H9 (cell line): Measurements from ENCODE around the gene MAD1L1. TPM values are rescaled to one million over a fixed set of nuclear protein-coding genes. Genes with fewer than 3 reads are reported as not detected.

Experiments
- DNase-seq: peaks from one replicate; pipeline ENCODE4 v3.0.0-alpha.2; 2017
- H2AFZ ChIP-seq: one replicate; pipeline ENCODE4 v1.6.1; 2013; ENCODE audit warnings: mild to moderate bottlenecking, low read length, control low read depth, moderate library complexity
- H2AK5ac ChIP-seq: 2 replicates; pipeline ENCODE4 v1.6.1; 2013; ENCODE audit warnings: low read length, control low read depth, mixed read lengths; ENCODE audit not compliant: insufficient read length
- H2BK120ac ChIP-seq: one replicate; pipeline ENCODE4 v1.6.1; 2013; ENCODE audit warnings: low read depth, mild to moderate bottlenecking, low read length, control low read depth, inconsistent platforms; ENCODE audit not compliant: poor library complexity, severe bottlenecking
- H2BK12ac ChIP-seq: 2 replicates; pipeline ENCODE4 v1.6.1; 2013; ENCODE audit warnings: low read length, control low read depth, mixed read lengths, low read depth; ENCODE audit not compliant: insufficient read length
- H2BK15ac ChIP-seq: 2 replicates; pipeline ENCODE4 v1.6.1; 2013; ENCODE audit warnings: low read depth, low read length, control low read depth
- H2BK20ac ChIP-seq: one replicate; pipeline ENCODE4 v1.6.1; 2013; ENCODE audit warnings: low read depth, mild to moderate bottlenecking, low read length, control low read depth, inconsistent platforms; ENCODE audit not compliant: poor library complexity, severe bottlenecking
- H2BK5ac ChIP-seq: 2 replicates; pipeline ENCODE4 v1.6.1; 2013; ENCODE audit warnings: low read length, control low read depth, mixed read lengths; ENCODE audit not compliant: insufficient read length
- H3K14ac ChIP-seq: 2 replicates; pipeline ENCODE4 v1.6.1; 2013; ENCODE audit warnings: low read length, control low read depth; ENCODE audit not compliant: insufficient read depth
- H3K18ac ChIP-seq: 2 replicates; pipeline ENCODE4 v1.6.1; 2013; ENCODE audit warnings: low read depth, mild to moderate bottlenecking, mixed read lengths, low read length, control low read depth; ENCODE audit not compliant: insufficient read length
- H3K23ac ChIP-seq: 2 replicates; pipeline ENCODE4 v1.6.1; 2013; ENCODE audit warnings: low read length, control low read depth, mixed read lengths, low read depth; ENCODE audit not compliant: insufficient read length
- H3K23me2 ChIP-seq: 2 replicates; pipeline ENCODE4 v1.6.1; 2013; ENCODE audit warnings: low read depth, mild to moderate bottlenecking, mixed read lengths, low read length, control low read depth; ENCODE audit not compliant: insufficient read length, poor library complexity, severe bottlenecking
- H3K27ac ChIP-seq: 2 replicates; pipeline ENCODE4 v1.5.1; 2013; ENCODE audit warnings: low read length, control low read depth, mixed read lengths, low read depth; ENCODE audit not compliant: insufficient read length
- H3K27me3 ChIP-seq: 2 replicates; pipeline ENCODE4 v1.6.1; 2013; ENCODE audit warnings: low read length, control low read depth, inconsistent platforms; ENCODE audit not compliant: insufficient read depth
- H3K4ac ChIP-seq: 2 replicates; pipeline ENCODE4 v1.6.1; 2013; ENCODE audit warnings: low read depth, mild to moderate bottlenecking, control low read depth, inconsistent platforms, low read length, moderate library complexity
- H3K4me1 ChIP-seq: 2 replicates; pipeline ENCODE4 v1.6.1; 2013; ENCODE audit warnings: low read length, control low read depth, inconsistent platforms; ENCODE audit not compliant: insufficient read depth
- H3K4me2 ChIP-seq: 2 replicates; pipeline ENCODE4 v1.6.1; 2013; ENCODE audit warnings: low read length, control low read depth, mixed read lengths; ENCODE audit not compliant: insufficient read length, insufficient read depth
- H3K56ac ChIP-seq: 2 replicates; pipeline ENCODE4 v1.6.1; 2013; ENCODE audit warnings: low read depth, mild to moderate bottlenecking, mixed read lengths, low read length, control low read depth; ENCODE audit not compliant: insufficient read length
- H3K79me1 ChIP-seq: 2 replicates; pipeline ENCODE4 v1.6.1; 2013; ENCODE audit warnings: low read depth, mild to moderate bottlenecking, moderate library complexity, low read length, control low read depth, inconsistent platforms; ENCODE audit not compliant: insufficient read depth, poor library complexity, severe bottlenecking
- H3K79me2 ChIP-seq: 2 replicates; pipeline ENCODE4 v1.6.1; 2013; ENCODE audit warnings: low read length, control low read depth, inconsistent platforms; ENCODE audit not compliant: insufficient read depth
- H3K9ac ChIP-seq: 2 replicates; pipeline ENCODE4 v1.6.1; 2013; ENCODE audit warnings: low read length, control low read depth, mixed read lengths; ENCODE audit not compliant: insufficient read length; ENCODE audit errors: extremely low read depth
- H3K9me3 ChIP-seq: one replicate; pipeline ENCODE4 v1.6.1; 2013; ENCODE audit warnings: low read depth, low read length, inconsistent platforms; ENCODE audit not compliant: control insufficient read depth
- H3T11ph ChIP-seq: one replicate; pipeline ENCODE4 v1.6.1; 2013; ENCODE audit warnings: mild to moderate bottlenecking, low read length, control low read depth, inconsistent platforms
- H4K20me1 ChIP-seq: one replicate; pipeline ENCODE4 v1.6.1; 2013; ENCODE audit not compliant: control insufficient read depth, insufficient read length, insufficient read depth
- H4K5ac ChIP-seq: 2 replicates; pipeline ENCODE4 v1.6.1; 2013; ENCODE audit warnings: low read depth, mild to moderate bottlenecking, mixed read lengths, low read length, control low read depth; ENCODE audit not compliant: insufficient read length
- H4K8ac ChIP-seq: replicated peaks from 2 replicates; pipeline ENCODE4 v1.6.1; 2013; ENCODE audit warnings: low read length, control low read depth, mixed read lengths, low read depth; ENCODE audit not compliant: insufficient read length
- H4K91ac ChIP-seq: 2 replicates; pipeline ENCODE4 v1.6.1; 2013; ENCODE audit warnings: low read depth, mild to moderate bottlenecking, moderate library complexity, mixed read lengths, low read length, control low read depth; ENCODE audit not compliant: insufficient read length
- H3K27ac Mint-ChIP-seq, 3 experiments: 2 replicates in 2 of 3; 3 replicates in 1 of 3; pipeline ENCODE4 v1.8.0; 2020 to 2021; ENCODE audit warnings: mixed read lengths in 3 of 3, mild to moderate bottlenecking in 1 of 3, moderate library complexity in 1 of 3
- H3K27me3 Mint-ChIP-seq: 2 replicates; pipeline ENCODE4 v1.8.0; 2021; ENCODE audit warnings: low read depth, mild to moderate bottlenecking, moderate library complexity, mixed read lengths
- H3K36me3 Mint-ChIP-seq, 3 experiments: 2 replicates in 2 of 3; 3 replicates in 1 of 3; pipeline ENCODE4 v1.8.0; 2020 to 2021; ENCODE audit warnings: low read depth in 3 of 3, mixed read lengths in 3 of 3; ENCODE audit not compliant: insufficient read depth in 1 of 3
- H3K4me1 Mint-ChIP-seq, 2 experiments: 2 replicates each; pipeline ENCODE4 v1.8.0; 2020; ENCODE audit warnings: mixed read lengths in 2 of 2
- H3K4me3 Mint-ChIP-seq, 2 experiments: 2 replicates in 1 of 2; 3 replicates in 1 of 2; pipeline ENCODE4 v1.8.0; 2020 to 2021; ENCODE audit warnings: mild to moderate bottlenecking in 2 of 2, mixed read lengths in 2 of 2, moderate library complexity in 1 of 2
- H3K9me3 Mint-ChIP-seq, 2 experiments: 2 replicates in 1 of 2; 3 replicates in 1 of 2; pipeline ENCODE4 v1.8.0; 2020; ENCODE audit warnings: mild to moderate bottlenecking in 2 of 2, mixed read lengths in 2 of 2, moderate library complexity in 1 of 2
- CTCF ChIP-seq: fragments of 200-600 bp; sonication (generic); conservative IDR thresholded peaks from 3 replicates; pipeline ENCODE4 v1.8.0; 2021; ENCODE audit warnings: antibody characterized with exemption, mild to moderate bottlenecking
- WGBS: extraction: QIAGEN DNeasy Blood & Tissue Kit; methylation state at CpG from one replicate; pipeline ENCODE4 v1.1.7; 2013; ENCODE audit warnings: missing lambda C conversion rate, low lambda C conversion rate, mixed read lengths; ENCODE audit not compliant: insufficient read length; ENCODE audit errors: extremely low coverage; 5-methylcytosine and 5-hydroxymethylcytosine counted together
- total RNA-seq: library from RNA; stranded (reverse); gene quantifications from 2 replicates; pipeline ENCODE4 v1.2.1, GENCODE V29; 2021

Gene MAD1L1
- total RNA-seq, 1 experiment from 2014 or later, result 39.0 TPM

GRCh38 chr7:1779445-1779844 lies 453.3 kb downstream of the MAD1L1 start:
- Histone ChIP-seq H2BK12ac (no peak overlapping the region), H3K79me2 (no peaks in the 10 kb centered on the region), H3K4me2 (no peak overlapping the region), H3K27me3 (no peaks in the 10 kb centered on the region), H4K20me1 (no peaks in the 10 kb centered on the region), H3T11ph (no peak overlapping the region), H2BK15ac (no peak overlapping the region), H2AFZ (no peak overlapping the region), H3K23me2 (no peaks in the 10 kb centered on the region), H4K8ac (no peak overlapping the region), H4K91ac (no peak overlapping the region), H3K9ac (no peak overlapping the region), H2BK120ac (no peak overlapping the region), H3K23ac (no peak overlapping the region), H2AK5ac (no peak overlapping the region), H3K4ac (no peak overlapping the region), H3K9me3 (no peaks in the 10 kb centered on the region), H2BK5ac (no peak overlapping the region), H3K79me1 (no peaks in the 10 kb centered on the region), H4K5ac (no peak overlapping the region), H3K18ac (no peak overlapping the region), H3K14ac (no peak overlapping the region), H3K56ac (no peak overlapping the region), H3K4me1 (no peaks in the 10 kb centered on the region), H2BK20ac (no peak overlapping the region), H3K27ac (no peak overlapping the region)
- Mint-ChIP-seq H3K36me3 (no peaks in the 10 kb centered on the region; a peak in 3 of 7 replicates), H3K4me1 (no peaks in the 10 kb centered on the region), H3K4me3 (no peak overlapping the region), H3K27ac (no peak overlapping the region), H3K9me3 (peaks cover 15 to 22% of the 10 kb centered on the region in 2 experiments), H3K27me3 (peaks cover 22% of the 10 kb centered on the region)
- DNase-seq, result no peak
- WGBS, result no CpG with 5 or more reads among the region's 14 CpGs
- TF ChIP-seq CTCF, result no peak
